Measurements from ENCODE around the gene DYRK1A. TPM values are rescaled to one million over a fixed set of nuclear protein-coding genes. Genes with fewer than 3 reads are reported as not detected.

Gene DYRK1A
- total RNA-seq, 2 donors from 2014 or later = 57.5 to 57.7 TPM

DNA sequence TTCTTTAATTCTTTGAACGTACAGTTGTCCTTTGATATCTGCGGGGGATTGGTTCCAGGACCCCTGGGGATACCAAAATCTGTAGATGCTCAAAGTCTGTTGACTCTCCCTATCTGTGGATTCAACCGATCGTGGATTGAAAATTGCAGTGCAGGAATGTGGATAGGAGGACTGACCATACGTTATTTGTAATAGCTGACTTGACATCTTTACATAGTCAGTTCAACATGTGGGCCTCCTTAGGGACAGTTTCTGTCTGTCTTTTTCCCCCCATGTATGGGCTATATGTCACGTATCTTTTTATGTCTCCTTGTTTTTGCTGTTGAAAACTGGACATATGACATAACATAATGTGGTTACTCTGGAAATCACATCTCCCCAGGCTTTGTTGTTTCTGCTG, 204.9 kb downstream of the DYRK1A start:
- Histone ChIP-seq H3K9ac (ENCODE audit: low read depth in 2 of 2, low read length in 2 of 2) (no peak overlapping the region), H3K4me3 (no peak overlapping the region), H3K4me1 (no peaks in the 10 kb centered on the region), H3K36me3 (no peaks in the 10 kb centered on the region), H3K27ac (no peak overlapping the region), H3K9me3 (no peaks in the 10 kb centered on the region), H3K27me3 (no peaks in the 10 kb centered on the region)
- intact Hi-C loops (cut with DNase I) = no loop called here
- TF ChIP-seq, protein P1, sequence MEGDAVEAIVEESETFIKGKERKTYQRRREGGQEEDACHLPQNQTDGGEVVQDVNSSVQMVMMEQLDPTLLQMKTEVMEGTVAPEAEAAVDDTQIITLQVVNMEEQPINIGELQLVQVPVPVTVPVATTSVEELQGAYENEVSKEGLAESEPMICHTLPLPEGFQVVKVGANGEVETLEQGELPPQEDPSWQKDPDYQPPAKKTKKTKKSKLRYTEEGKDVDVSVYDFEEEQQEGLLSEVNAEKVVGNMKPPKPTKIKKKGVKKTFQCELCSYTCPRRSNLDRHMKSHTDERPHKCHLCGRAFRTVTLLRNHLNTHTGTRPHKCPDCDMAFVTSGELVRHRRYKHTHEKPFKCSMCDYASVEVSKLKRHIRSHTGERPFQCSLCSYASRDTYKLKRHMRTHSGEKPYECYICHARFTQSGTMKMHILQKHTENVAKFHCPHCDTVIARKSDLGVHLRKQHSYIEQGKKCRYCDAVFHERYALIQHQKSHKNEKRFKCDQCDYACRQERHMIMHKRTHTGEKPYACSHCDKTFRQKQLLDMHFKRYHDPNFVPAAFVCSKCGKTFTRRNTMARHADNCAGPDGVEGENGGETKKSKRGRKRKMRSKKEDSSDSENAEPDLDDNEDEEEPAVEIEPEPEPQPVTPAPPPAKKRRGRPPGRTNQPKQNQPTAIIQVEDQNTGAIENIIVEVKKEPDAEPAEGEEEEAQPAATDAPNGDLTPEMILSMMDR (IDR thresholded peaks at IDR 0.05) = no peak
- no peak for DNase-seq

DNA sequence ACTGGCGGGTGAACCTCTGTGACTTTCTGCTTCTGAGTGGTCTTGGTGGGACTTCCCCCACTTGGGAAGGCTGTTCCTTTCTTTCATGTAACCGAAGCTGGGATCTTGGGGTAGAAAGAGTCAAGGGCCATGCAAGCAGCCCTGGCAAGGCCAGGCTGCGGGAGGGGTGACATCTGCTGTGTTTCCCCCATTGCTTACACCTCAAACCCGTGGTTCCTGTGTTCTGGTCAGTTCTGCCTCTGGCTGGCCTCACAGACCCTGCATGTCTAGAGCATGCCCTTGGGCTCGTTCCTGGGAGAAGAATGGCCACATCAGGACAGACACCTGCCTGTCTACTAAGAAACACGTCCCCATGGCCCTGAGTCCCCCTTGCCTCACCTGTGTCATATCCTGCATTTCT, 207.7 kb downstream of the DYRK1A start:
- TF ChIP-seq, protein P1 (IDR thresholded peaks at IDR 0.05) = no peak
- H3K4me3 ChIP-seq = no peak overlapping the region
- no peaks in the 10 kb centered on the region for H3K27me3 ChIP-seq
- intact Hi-C loops (cut with DNase I) = no loop called here
- no peak for DNase-seq
- H3K36me3 ChIP-seq = no peaks in the 10 kb centered on the region
- no peak overlapping the region for H3K9ac ChIP-seq (ENCODE audit: low read depth in 2 of 2, low read length in 2 of 2)
- no peak overlapping the region for H3K27ac ChIP-seq
- H3K9me3 ChIP-seq = no peaks in the 10 kb centered on the region
- no peaks in the 10 kb centered on the region for H3K4me1 ChIP-seq

DNA sequence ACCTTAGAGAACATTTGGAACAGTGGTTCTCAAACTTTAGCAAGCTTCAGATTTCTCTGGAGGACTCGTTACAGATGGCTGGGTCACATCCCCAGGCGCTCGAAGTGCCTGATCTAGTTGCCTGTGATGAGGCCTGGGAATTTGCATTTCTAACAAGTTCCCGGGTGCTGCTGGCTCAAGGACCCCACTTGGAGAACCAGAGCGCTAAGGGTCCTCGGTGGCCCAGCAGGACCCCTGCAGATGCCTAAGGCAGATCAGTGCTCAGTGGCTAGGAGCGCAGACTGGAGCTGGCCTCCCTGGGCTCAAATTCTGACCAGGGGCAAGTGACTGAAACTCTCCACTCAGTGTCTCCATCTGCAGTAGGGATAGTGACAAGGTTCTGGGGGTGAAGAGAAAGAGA, 208.2 kb downstream of the DYRK1A start:
- intact Hi-C loops (cut with DNase I) = no loop called here
- H3K27me3 ChIP-seq = no peaks in the 10 kb centered on the region
- H3K9ac ChIP-seq (ENCODE audit: low read depth in 2 of 2, low read length in 2 of 2) = no peak overlapping the region
- H3K4me3 ChIP-seq = no peak overlapping the region
- no peaks in the 10 kb centered on the region for H3K9me3 ChIP-seq
- H3K27ac ChIP-seq = no peak overlapping the region
- H3K36me3 ChIP-seq = no peaks in the 10 kb centered on the region
- TF ChIP-seq, protein P1 (IDR thresholded peaks at IDR 0.05) = no peak
- no peak for DNase-seq
- no peaks in the 10 kb centered on the region for H3K4me1 ChIP-seq

DNA sequence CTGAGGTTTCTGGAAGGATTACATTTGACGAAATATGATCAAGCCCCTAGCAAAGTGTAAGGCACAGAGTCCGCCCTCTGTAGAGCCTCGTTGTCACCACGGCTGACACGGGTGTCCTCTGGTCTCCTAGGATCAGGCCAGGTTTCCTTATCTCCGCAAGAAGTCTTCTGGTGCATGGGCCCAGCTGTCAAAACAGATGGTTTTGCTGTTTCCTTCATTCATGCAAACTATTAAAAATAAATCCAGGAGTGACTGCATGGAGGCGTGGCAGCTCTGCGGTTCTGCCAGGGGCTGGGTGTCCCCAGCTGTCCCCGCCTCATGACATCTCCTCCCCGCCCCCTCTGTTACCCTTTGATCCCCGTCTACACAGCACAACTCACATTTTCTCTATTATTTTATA, 209.0 kb downstream of the DYRK1A start:
- H3K36me3 ChIP-seq = no peaks in the 10 kb centered on the region

More for the DNA sequence above, 209.0 kb downstream of the DYRK1A start:
- Histone ChIP-seq H3K9me3 (no peaks in the 10 kb centered on the region), H3K4me3 (no peak overlapping the region), H3K9ac (ENCODE audit: low read depth in 2 of 2, low read length in 2 of 2) (no peak overlapping the region), H3K27ac (no peak overlapping the region), H3K27me3 (no peaks in the 10 kb centered on the region), H3K4me1 (no peaks in the 10 kb centered on the region)
- no peak for DNase-seq
- intact Hi-C loops (cut with DNase I) = no loop called here
- TF ChIP-seq, protein P1 (IDR thresholded peaks at IDR 0.05) = no peak

Other genes starting within 250 kb of the DYRK1A start
- 10 to 100 TPM; 48.1 to 60.7 TPM for gene VPS26C, start 99.4 kb upstream of the DYRK1A start, total RNA-seq